Hepatocyte (in vitro differentiated cells): ENCODE measurements around the gene IRF5. TPM values are rescaled to one million over a fixed set of nuclear protein-coding genes. Genes with fewer than 3 reads are reported as not detected.

Source experiments
- DNase-seq: peaks from one replicate; pipeline ENCODE4 v3.0.0-alpha.2; 2016; ENCODE audit warnings: low spot score
- H2AFZ ChIP-seq: fragments of 200-600 bp; sonication (generic); 2 replicates; pipeline ENCODE4 v1.6.0; 2016; ENCODE audit warnings: antibody characterized with exemption, mild to moderate bottlenecking
- H3K27ac ChIP-seq: fragments of 200-600 bp; sonication (generic); 2 replicates; pipeline ENCODE4 v1.5.1; 2016; ENCODE audit warnings: mild to moderate bottlenecking
- H3K27me3 ChIP-seq: fragments of 200-600 bp; sonication (generic); 2 replicates; pipeline ENCODE4 v1.6.1; 2016
- H3K36me3 ChIP-seq: fragments of 200-600 bp; sonication (generic); replicated peaks from 2 replicates; pipeline ENCODE4 v1.5.1; 2016; ENCODE audit warnings: low read depth; ENCODE audit not compliant: insufficient read depth
- H3K4me1 ChIP-seq: fragments of 200-600 bp; sonication (generic); 2 replicates; pipeline ENCODE4 v1.5.1; 2016; ENCODE audit warnings: mild to moderate bottlenecking, moderate library complexity; ENCODE audit not compliant: insufficient read depth
- H3K4me2 ChIP-seq: fragments of 200-600 bp; sonication (generic); 2 replicates; pipeline ENCODE4 v1.6.0; 2016
- H3K4me3 ChIP-seq: fragments of 200-600 bp; sonication (generic); 2 replicates; pipeline ENCODE4 v1.5.1; 2016; ENCODE audit warnings: mild to moderate bottlenecking
- H3K79me2 ChIP-seq: fragments of 200-600 bp; sonication (generic); 2 replicates; pipeline ENCODE4 v1.6.0; 2017; ENCODE audit warnings: mild to moderate bottlenecking
- H3K9me2 ChIP-seq: fragments of 200-600 bp; sonication (generic); replicated peaks from 2 replicates; pipeline ENCODE4 v1.6.0; 2017; ENCODE audit warnings: mild to moderate bottlenecking; ENCODE audit not compliant: insufficient read depth
- H3K9me3 ChIP-seq: fragments of 200-600 bp; sonication (generic); 2 replicates; pipeline ENCODE4 v1.5.1; 2016; ENCODE audit warnings: low read depth, mild to moderate bottlenecking
- H4K20me1 ChIP-seq: fragments of 200-600 bp; sonication (generic); 2 replicates; pipeline ENCODE4 v1.6.0; 2016; ENCODE audit warnings: mild to moderate bottlenecking; ENCODE audit not compliant: insufficient read depth, poor library complexity, severe bottlenecking
- EZH2 ChIP-seq: fragments of 200-600 bp; sonication (generic); IDR thresholded peaks from 2 replicates; pipeline ENCODE4 v1.6.1; 2016; ENCODE audit warnings: antibody characterized with exemption, mild to moderate bottlenecking, borderline replicate concordance
- EZH2phosphoT487 ChIP-seq: fragments of 200-600 bp; sonication (generic); IDR thresholded peaks from one replicate; pipeline ENCODE4 v1.6.1; 2018; ENCODE audit warnings: antibody characterized with exemption, mild to moderate bottlenecking, low read depth, moderate library complexity; ENCODE audit not compliant: unreplicated experiment, severe bottlenecking
- WGBS: methylation state at CpG from one replicate; pipeline ENCODE4 v1.1.6; 2016; ENCODE audit warnings: low lambda C conversion rate; ENCODE audit errors: missing lambda C conversion rate; 5-methylcytosine and 5-hydroxymethylcytosine counted together
- polyA plus RNA-seq: library from polyadenylated mRNA; unstranded; fragments of >200 nt; fragmentation: Nextera tagmentation; extraction: Ambion mirVana; gene quantifications from 2 replicates; pipeline ENCODE4 v1.2.1, GENCODE V29; 2016
- total RNA-seq: library from RNA; depleted of rRNA; stranded (reverse); fragments of >200 nt; gene quantifications from 2 replicates; pipeline ENCODE4 v1.2.3, GENCODE V29; 2014
- TF ChIP-seq, protein P1 (sequence below): fragments of 200-600 bp; sonication (generic); IDR thresholded peaks from 2 replicates; pipeline ENCODE4 v1.5.1; 2016; ENCODE audit warnings: antibody characterized with exemption, mild to moderate bottlenecking; ENCODE audit not compliant: poor library complexity

Gene IRF5
- total and polyA plus RNA-seq, 2 experiments from 2014 or later: 0.73 TPM; not detected in 1

DNA sequence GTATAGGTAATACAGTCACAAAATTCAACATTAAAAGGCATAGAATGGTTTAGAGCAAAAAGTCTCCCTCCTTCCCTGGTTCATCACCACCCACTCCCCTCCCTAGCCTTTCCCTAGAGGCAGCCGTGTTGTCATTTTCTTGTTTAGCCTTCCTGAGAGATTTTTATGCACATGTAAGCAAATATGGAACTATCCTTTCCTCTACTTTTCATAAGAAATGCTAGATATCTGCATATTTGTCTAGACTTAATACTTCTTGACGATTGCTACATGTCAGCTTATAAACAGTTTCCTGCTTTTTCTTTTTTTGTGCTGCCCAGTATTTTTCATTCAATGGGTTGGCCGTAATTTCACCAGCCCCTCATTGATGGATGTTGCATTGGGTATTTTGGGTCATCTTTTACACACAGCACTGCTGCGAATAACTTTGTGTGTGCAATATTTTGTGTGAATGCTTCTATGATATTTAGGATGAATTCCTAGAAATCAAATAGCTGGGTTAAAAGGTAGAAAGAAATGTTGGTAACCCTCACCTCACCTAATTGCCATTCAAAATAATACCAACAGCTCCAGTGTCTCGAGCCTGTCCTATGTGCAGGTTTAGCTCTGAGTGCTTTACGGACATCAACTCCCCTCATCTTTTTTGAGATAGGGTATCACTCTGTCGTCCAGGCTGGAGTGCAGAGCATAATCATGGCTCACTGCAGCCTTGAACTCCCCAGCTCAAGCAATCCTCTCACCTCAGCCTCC is 6.9 kb downstream of the IRF5 start:
- 81% methylated on average over 7 of the region's 7 CpGs for WGBS
- no peaks in the 10 kb centered on the region for H3K9me3 ChIP-seq
- H3K4me1 ChIP-seq: no peaks in the 10 kb centered on the region
- H3K79me2 ChIP-seq: no peaks in the 10 kb centered on the region
- peaks cover 11% of the 10 kb centered on the region for H3K27me3 ChIP-seq
- no peak for TF ChIP-seq EZH2phosphoT487
- TF ChIP-seq EZH2: no peak
- no peak overlapping the region for H2AFZ ChIP-seq
- no peak for DNase-seq
- H3K9me2 ChIP-seq: no peaks in the 10 kb centered on the region
- no peak overlapping the region for H3K4me2 ChIP-seq
- H3K4me3 ChIP-seq: no peak overlapping the region
- H3K27ac ChIP-seq: no peak overlapping the region
- no peaks in the 10 kb centered on the region for H3K36me3 ChIP-seq
- no peaks in the 10 kb centered on the region for H4K20me1 ChIP-seq

DNA sequence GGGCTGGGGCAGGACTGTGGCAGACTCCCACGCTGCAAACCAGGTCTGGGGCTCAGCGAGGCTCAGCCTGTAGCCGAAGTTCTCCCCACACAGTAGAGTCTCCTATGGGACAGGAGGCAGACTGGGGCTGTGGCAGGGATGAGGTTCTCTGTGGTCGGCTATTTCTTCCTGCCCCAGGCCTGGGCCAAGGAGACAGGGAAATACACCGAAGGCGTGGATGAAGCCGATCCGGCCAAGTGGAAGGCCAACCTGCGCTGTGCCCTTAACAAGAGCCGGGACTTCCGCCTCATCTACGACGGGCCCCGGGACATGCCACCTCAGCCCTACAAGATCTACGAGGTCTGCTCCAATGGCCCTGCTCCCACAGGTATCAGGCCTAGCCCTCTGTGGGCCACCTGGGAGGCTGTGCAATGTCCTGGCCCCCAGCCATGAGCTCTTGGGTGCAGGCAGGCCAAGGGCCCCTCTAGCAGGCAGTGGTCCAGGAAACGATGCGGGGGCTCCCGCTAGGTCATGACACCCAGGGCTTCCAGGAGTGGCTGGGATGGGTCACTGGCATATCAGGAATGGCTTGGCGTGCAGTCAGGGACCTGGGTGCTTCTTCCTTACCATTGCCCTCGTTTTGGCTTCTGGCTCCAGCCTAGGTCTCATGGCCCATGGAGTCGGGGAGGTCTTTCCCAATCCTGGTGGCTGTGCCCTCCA is 8.1 kb downstream of the IRF5 start:
- Histone ChIP-seq H3K9me2 (no peaks in the 10 kb centered on the region), H4K20me1 (no peaks in the 10 kb centered on the region), H3K36me3 (no peaks in the 10 kb centered on the region), H3K27ac (no peak overlapping the region), H3K4me3 (no peak overlapping the region), H3K4me2 (no peak overlapping the region), H3K79me2 (no peaks in the 10 kb centered on the region), H3K27me3 (peaks cover 1% of the 10 kb centered on the region), H2AFZ (no peak overlapping the region), H3K9me3 (no peaks in the 10 kb centered on the region), H3K4me1 (no peaks in the 10 kb centered on the region)
- 96% methylated on average over 21 of the region's 21 CpGs for WGBS
- no peak for DNase-seq
- TF ChIP-seq EZH2: no peak
- no peak for TF ChIP-seq EZH2phosphoT487
- TF ChIP-seq, protein P1, sequence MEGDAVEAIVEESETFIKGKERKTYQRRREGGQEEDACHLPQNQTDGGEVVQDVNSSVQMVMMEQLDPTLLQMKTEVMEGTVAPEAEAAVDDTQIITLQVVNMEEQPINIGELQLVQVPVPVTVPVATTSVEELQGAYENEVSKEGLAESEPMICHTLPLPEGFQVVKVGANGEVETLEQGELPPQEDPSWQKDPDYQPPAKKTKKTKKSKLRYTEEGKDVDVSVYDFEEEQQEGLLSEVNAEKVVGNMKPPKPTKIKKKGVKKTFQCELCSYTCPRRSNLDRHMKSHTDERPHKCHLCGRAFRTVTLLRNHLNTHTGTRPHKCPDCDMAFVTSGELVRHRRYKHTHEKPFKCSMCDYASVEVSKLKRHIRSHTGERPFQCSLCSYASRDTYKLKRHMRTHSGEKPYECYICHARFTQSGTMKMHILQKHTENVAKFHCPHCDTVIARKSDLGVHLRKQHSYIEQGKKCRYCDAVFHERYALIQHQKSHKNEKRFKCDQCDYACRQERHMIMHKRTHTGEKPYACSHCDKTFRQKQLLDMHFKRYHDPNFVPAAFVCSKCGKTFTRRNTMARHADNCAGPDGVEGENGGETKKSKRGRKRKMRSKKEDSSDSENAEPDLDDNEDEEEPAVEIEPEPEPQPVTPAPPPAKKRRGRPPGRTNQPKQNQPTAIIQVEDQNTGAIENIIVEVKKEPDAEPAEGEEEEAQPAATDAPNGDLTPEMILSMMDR: no peak

DNA sequence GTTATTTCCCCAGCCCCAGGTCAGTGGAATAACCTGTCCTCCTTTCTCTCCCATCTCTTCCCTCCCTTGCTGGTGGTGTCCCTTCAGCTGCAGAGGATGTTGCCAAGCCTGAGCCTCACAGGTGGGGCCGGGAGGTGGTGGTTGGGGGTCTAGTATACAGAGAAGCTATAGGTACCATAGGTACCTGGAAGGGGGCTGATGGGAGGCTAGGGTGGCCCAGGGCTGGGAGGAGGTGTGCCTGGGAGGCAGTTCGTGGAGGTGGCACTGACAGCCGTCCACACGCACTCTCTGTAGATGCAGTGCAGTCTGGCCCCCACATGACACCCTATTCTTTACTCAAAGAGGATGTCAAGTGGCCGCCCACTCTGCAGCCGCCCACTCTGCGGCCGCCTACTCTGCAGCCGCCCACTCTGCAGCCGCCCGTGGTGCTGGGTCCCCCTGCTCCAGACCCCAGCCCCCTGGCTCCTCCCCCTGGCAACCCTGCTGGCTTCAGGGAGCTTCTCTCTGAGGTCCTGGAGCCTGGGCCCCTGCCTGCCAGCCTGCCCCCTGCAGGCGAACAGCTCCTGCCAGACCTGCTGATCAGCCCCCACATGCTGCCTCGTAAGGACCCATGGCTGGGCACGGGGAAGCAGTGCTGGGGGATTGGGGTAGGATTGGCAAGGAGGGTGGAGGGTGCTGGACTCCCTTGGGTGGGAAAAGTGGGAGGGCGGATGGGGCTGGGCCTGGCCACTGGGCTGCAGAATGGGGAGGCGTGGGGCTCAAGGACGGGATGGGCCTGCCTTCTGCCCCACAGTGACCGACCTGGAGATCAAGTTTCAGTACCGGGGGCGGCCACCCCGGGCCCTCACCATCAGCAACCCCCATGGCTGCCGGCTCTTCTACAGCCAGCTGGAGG is 9.5 kb downstream of the IRF5 start:
- H4K20me1 ChIP-seq: no peaks in the 10 kb centered on the region
- no peak for DNase-seq
- H3K4me2 ChIP-seq: no peak overlapping the region
- H3K4me1 ChIP-seq: no peaks in the 10 kb centered on the region
- no peak for TF ChIP-seq EZH2phosphoT487
- TF ChIP-seq, protein P1: no peak
- TF ChIP-seq EZH2: no peak
- H3K9me2 ChIP-seq: no peaks in the 10 kb centered on the region
- H3K36me3 ChIP-seq: no peaks in the 10 kb centered on the region
- H3K79me2 ChIP-seq: no peaks in the 10 kb centered on the region
- H2AFZ ChIP-seq: no peak overlapping the region
- no peak overlapping the region for H3K27ac ChIP-seq
- H3K4me3 ChIP-seq: no peak overlapping the region
- 84% methylated on average over 13 of the region's 22 CpGs for WGBS
- H3K27me3 ChIP-seq: no peaks in the 10 kb centered on the region
- no peaks in the 10 kb centered on the region for H3K9me3 ChIP-seq
